ENCODE results near the gene CHRNA5. TPM values are rescaled to one million over a fixed set of nuclear protein-coding genes. Genes with fewer than 3 reads are reported as not detected.

The CHRNA5 gene
- total RNA-seq, 2 donors from 2014 or later = 1.9 to 2.0 TPM

DNA sequence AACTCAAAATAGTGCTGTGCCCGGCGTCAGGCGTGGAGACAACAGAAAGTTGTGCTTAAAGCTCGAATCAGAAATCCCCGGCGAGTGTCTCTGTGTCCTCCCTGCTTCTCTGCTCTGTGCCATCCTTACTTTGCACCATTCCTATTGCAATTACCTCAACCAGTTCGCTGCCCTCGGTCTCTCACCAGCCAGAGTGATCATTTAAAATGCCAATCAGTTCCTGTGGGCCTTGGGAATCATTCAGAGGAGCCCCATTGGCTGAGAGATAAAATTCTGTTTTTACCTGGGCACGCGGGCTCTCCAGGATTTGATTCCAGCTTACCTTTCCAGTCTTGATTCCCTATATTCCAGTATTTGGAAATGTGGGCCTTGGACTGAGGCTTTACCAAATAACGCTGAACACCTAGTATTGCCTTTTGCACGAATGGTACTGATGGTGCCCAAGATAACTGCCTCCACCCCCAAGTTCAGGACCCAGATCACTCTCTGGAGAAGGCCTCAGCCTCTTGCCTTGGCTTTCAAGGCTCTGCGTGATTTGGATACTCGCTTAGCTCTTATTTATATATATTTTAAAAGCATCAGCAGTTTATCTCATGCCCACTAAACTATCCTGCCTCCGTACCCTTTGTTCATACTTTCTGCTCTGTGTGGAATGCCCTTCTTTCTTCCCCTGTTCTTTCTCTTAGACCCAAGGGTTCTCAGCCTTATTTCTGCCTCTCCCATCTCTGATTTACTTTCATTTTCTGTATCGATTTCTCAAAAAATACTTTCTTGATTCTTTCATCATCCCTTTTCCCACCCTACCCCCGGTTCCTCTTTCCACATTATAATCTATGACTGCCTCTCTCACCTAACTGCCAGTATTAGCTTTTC, 24.2 kb upstream of the CHRNA5 start:
- Histone ChIP-seq H3K4me3 (peak overlapping the region; percentile 92), H3K27ac (peak overlapping the region; percentile 96 to 97), H3K9me3 (no peaks in the 10 kb centered on the region), H3K4me1 (replicated peaks) (peaks cover 2% of the 10 kb centered on the region), H3K27me3 (replicated peaks; ENCODE audit: insufficient read depth) (no peaks in the 10 kb centered on the region), H3K36me3 (no peaks in the 10 kb centered on the region)
- intact Hi-C loops (cut with DNase I) = loop anchor here (5.0 kb wide), 1 partner anchor 34 kb away; the partner anchor contains the start of gene HYKK
- WGBS = 3% methylated on average over 17 of the region's 17 CpGs
- no peak for DNase-seq (ENCODE audit: low spot score)
- no peak for TF ChIP-seq POLR2AphosphoS5 (IDR thresholded peaks at IDR 0.05)
- no peak for TF ChIP-seq POLR2A (IDR thresholded peaks at IDR 0.05)
- TF ChIP-seq, protein P1, sequence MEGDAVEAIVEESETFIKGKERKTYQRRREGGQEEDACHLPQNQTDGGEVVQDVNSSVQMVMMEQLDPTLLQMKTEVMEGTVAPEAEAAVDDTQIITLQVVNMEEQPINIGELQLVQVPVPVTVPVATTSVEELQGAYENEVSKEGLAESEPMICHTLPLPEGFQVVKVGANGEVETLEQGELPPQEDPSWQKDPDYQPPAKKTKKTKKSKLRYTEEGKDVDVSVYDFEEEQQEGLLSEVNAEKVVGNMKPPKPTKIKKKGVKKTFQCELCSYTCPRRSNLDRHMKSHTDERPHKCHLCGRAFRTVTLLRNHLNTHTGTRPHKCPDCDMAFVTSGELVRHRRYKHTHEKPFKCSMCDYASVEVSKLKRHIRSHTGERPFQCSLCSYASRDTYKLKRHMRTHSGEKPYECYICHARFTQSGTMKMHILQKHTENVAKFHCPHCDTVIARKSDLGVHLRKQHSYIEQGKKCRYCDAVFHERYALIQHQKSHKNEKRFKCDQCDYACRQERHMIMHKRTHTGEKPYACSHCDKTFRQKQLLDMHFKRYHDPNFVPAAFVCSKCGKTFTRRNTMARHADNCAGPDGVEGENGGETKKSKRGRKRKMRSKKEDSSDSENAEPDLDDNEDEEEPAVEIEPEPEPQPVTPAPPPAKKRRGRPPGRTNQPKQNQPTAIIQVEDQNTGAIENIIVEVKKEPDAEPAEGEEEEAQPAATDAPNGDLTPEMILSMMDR (IDR thresholded peaks at IDR 0.05) = no peak

DNA sequence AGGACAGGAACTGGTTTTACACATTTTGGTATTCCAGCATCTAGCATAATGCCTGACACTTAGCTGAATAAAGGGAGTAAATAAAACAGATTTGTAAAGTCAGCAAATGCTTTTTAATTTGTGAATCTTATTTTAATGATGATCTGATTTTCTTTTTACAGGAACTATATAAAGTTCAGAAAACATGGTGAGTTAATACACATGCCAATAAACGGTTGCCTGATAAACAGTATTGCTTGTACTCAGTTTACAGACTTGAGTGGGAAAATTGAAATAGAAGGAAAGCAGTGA, 23.6 kb upstream of the CHRNA5 start:
- Histone ChIP-seq H3K27ac (peak overlapping the region; percentile 96 to 97), H3K27me3 (replicated peaks; ENCODE audit: insufficient read depth) (no peaks in the 10 kb centered on the region), H3K4me1 (replicated peaks) (peaks cover 3% of the 10 kb centered on the region), H3K4me3 (peak overlapping the region in 1 of 2 donors; percentile 92), H3K36me3 (no peaks in the 10 kb centered on the region), H3K9me3 (no peaks in the 10 kb centered on the region)
- TF ChIP-seq, protein P1 (IDR thresholded peaks at IDR 0.05) = no peak
- TF ChIP-seq POLR2AphosphoS5 (IDR thresholded peaks at IDR 0.05) = no peak
- no peak for TF ChIP-seq POLR2A (IDR thresholded peaks at IDR 0.05)
- WGBS = 14% methylated on average over 1 of the region's 1 CpG
- intact Hi-C loops (cut with DNase I) = loop anchor here (5.0 kb wide), 1 partner anchor 34 kb away; the partner anchor contains the start of gene HYKK
- DNase-seq (ENCODE audit: low spot score) = no peak

DNA sequence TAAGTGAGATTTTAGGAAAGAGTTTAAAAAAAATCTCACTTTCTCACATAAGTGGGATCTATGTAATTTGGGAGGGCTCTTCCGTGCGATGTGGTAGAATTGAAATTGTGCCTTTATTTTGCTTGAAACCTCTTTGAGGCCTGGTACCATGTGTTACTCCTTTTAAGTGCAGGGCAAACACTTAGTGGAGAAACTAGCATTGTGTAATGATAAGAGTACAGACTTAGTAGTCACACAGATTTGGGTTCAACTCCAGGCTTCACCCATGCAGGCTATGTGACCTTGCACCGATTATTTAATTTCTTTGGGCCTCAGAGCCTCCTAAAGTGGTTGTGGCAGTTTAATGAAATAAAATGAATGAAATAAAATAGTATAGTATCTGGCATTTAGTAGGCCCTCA, 22.7 kb upstream of the CHRNA5 start:
- 92% methylated on average over 3 of the region's 3 CpGs for WGBS
- no peak for DNase-seq (ENCODE audit: low spot score)
- Histone ChIP-seq H3K27me3 (replicated peaks; ENCODE audit: insufficient read depth) (no peaks in the 10 kb centered on the region), H3K4me3 (no peak overlapping the region), H3K36me3 (peaks cover 5 to 10% of the 10 kb centered on the region in 2 donors), H3K9me3 (no peaks in the 10 kb centered on the region), H3K27ac (no peak overlapping the region), H3K4me1 (replicated peaks) (peaks cover 3% of the 10 kb centered on the region)
- intact Hi-C loops (cut with DNase I) = loop anchor here (5.0 kb wide), 1 partner anchor 35 kb away; the partner anchor contains the start of gene HYKK
- TF ChIP-seq POLR2A (IDR thresholded peaks at IDR 0.05) (no peak), POLR2AphosphoS5 (IDR thresholded peaks at IDR 0.05) (no peak)
- TF ChIP-seq, protein P1 (IDR thresholded peaks at IDR 0.05) = no peak

DNA sequence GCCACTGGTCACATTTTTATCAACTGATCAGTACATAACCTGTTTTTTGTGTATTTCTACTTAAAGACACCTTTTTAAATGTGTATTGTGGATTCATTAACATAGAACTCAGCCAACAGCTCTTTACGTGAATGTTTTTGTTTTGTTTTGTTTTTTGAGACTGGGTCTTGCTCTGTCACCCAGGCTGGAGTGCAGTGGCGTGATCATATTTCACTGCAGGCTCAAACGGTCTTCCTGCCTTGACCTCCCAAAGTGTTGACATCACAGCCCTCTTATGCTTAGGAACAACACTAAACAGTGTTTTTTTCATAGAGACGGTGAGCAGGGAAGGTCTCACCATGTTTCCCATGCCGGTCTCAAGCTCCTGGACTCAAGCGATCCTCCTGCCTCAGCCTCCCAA, 15.1 kb upstream of the CHRNA5 start:
- intact Hi-C loops (cut with DNase I) = no loop called here
- Histone ChIP-seq H3K9me3 (no peaks in the 10 kb centered on the region), H3K27ac (no peak overlapping the region), H3K4me1 (replicated peaks) (peaks cover 3% of the 10 kb centered on the region), H3K27me3 (replicated peaks; ENCODE audit: insufficient read depth) (no peaks in the 10 kb centered on the region), H3K4me3 (no peak overlapping the region), H3K36me3 (peaks cover 7 to 13% of the 10 kb centered on the region in 2 donors)
- DNase-seq (ENCODE audit: low spot score) = no peak
- 62% methylated on average over 6 of the region's 6 CpGs for WGBS
- TF ChIP-seq POLR2A (IDR thresholded peaks at IDR 0.05) = no peak
- TF ChIP-seq POLR2AphosphoS5 (IDR thresholded peaks at IDR 0.05) = no peak
- TF ChIP-seq, protein P1 (IDR thresholded peaks at IDR 0.05) = no peak

DNA sequence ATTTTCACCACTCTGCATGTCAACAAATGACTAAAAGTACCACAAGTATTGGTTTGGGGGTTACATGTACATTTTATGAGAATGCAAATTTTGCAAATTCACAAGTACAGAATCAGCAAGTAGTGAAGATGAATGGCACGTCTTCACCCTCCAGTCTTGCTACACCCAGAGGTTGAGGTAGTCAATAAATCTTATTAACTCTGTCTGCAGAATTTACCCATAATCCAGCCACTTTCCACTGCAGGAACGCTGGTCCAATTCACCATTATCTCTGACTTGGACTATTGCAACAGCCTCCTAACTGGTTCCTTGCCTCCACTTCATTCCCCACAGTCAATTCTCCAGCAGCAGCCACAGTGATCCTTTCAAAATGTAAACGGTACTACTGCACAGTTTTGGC, 14.5 kb upstream of the CHRNA5 start:
- H3K27ac ChIP-seq = no peak overlapping the region

More for the DNA sequence above, 14.5 kb upstream of the CHRNA5 start:
- no peaks in the 10 kb centered on the region for H3K27me3 ChIP-seq (replicated peaks; ENCODE audit: insufficient read depth)
- no peak for DNase-seq (ENCODE audit: low spot score)
- 74% methylated on average over 3 of the region's 3 CpGs for WGBS
- peaks cover 7 to 13% of the 10 kb centered on the region in 2 donors for H3K36me3 ChIP-seq
- no peak for TF ChIP-seq POLR2A (IDR thresholded peaks at IDR 0.05)
- TF ChIP-seq, protein P1 (IDR thresholded peaks at IDR 0.05) = no peak
- no peak for TF ChIP-seq POLR2AphosphoS5 (IDR thresholded peaks at IDR 0.05)
- H3K9me3 ChIP-seq = no peaks in the 10 kb centered on the region
- intact Hi-C loops (cut with DNase I) = no loop called here
- H3K4me1 ChIP-seq (replicated peaks) = peaks cover 3% of the 10 kb centered on the region
- H3K4me3 ChIP-seq = no peak overlapping the region
